ENCODE data around the gene FBXL7.

GRCh38 chr5:15786884-15787283 is 286.9 kb downstream of the FBXL7 start:
- TF ChIP-seq EZH2 (IDR thresholded peaks at IDR 0.05; ENCODE audit: borderline replicate concordance, insufficient read depth, low read depth, low read length, poor library complexity, severe bottlenecking) (no peak), CTCF (IDR thresholded peaks at IDR 0.05) (no peak)

Measured in B cell (primary cell).